Stimulated activated CD4-positive, alpha-beta T cell treated with anti-CD3 and anti-CD28 coated beads, Interleukin-4, amount 100 ng/mL, for 24 hours (primary cell): ENCODE measurements around the gene PLSCR4.
"Not testable (repeated sequence)": the region's sequence is repeated elsewhere in the genome, so short reads cannot be mapped to it uniquely, and the experiment has no call there.

Experiments used
- DNase-seq: peaks from one replicate; pipeline ENCODE4 v3.0.0-alpha.2; 2020

The PLSCR4 gene

GRCh38 chr3:146250449-146251382, at the start of gene PLSCR4:
Gene PLSCR4 (minus strand): TSS chr3:146251105. CDS start chr3:146222071, 29,034 bp downstream.
- no peak for DNase-seq

GRCh38 chr3:146293401-146293800, 42.5 kb upstream of the PLSCR4 start:
- DNase-seq, result not testable (repeated sequence)

- no peak for DNase-seq
Measured at GRCh38 chr3:146283781-146284445, 33.0 kb upstream of the PLSCR4 start.

GRCh38 chr3:146280864-146281263, 30.0 kb upstream of the PLSCR4 start:
- no peak for DNase-seq

GRCh38 chr3:146279951-146280350, 29.0 kb upstream of the PLSCR4 start:
- no peak for DNase-seq

GRCh38 chr3:146279013-146279412, 28.1 kb upstream of the PLSCR4 start:
- no peak for DNase-seq

GRCh38 chr3:146277953-146278631, 27.2 kb upstream of the PLSCR4 start:
- DNase-seq, result no peak

GRCh38 chr3:146275476-146275875, 24.6 kb upstream of the PLSCR4 start:
- DNase-seq, result no peak

GRCh38 chr3:146274833-146275232, 23.9 kb upstream of the PLSCR4 start:
- no peak for DNase-seq

- DNase-seq, result no peak
Measured at GRCh38 chr3:146273721-146274407, 23.0 kb upstream of the PLSCR4 start.

- no peak for DNase-seq
Measured at GRCh38 chr3:146271180-146271579, 20.3 kb upstream of the PLSCR4 start.

- DNase-seq, result no peak
Measured at GRCh38 chr3:146269271-146269670, 18.4 kb upstream of the PLSCR4 start.

- no peak for DNase-seq
Measured at GRCh38 chr3:146268535-146269219, 17.8 kb upstream of the PLSCR4 start.

GRCh38 chr3:146265720-146266119, 14.8 kb upstream of the PLSCR4 start:
- no peak for DNase-seq

- no peak for DNase-seq
Measured at GRCh38 chr3:146262371-146263110, 11.6 kb upstream of the PLSCR4 start.

GRCh38 chr3:146259880-146260589, 9.1 kb upstream of the PLSCR4 start:
- no peak for DNase-seq

- DNase-seq, result no peak
Measured at GRCh38 chr3:146256851-146257486, 6.1 kb upstream of the PLSCR4 start.

GRCh38 chr3:146252445-146252844, 1.5 kb upstream of the PLSCR4 start:
- not testable (repeated sequence) for DNase-seq

GRCh38 chr3:146249921-146250320, 984 bp downstream of the PLSCR4 start:
- DNase-seq, result no peak

- DNase-seq, result no peak
Measured at GRCh38 chr3:146247911-146248310, 3.0 kb downstream of the PLSCR4 start.
